Upper lobe of left lung (tissue), 6 donors: Measurements from ENCODE around the gene MRPS18C. TPM values are rescaled to one million over a fixed set of nuclear protein-coding genes. Genes with fewer than 3 reads are reported as not detected.
"Not testable (repeated sequence)": the region's sequence is repeated elsewhere in the genome, so short reads cannot be mapped to it uniquely, and the experiment has no call there.

Source experiments
- ATAC-seq, 2 donors: fragments of 200-7000 bp; cut with Tn5 transposase; one replicate each; pipeline ENCODE4 v1.9.1; 2022; ENCODE audit warnings: mild to moderate bottlenecking in 2 of 2, moderate library complexity in 2 of 2; ENCODE audit not compliant: low FRiP score in 2 of 2
- DNase-seq, 2 donors: peaks; one replicate each; pipeline ENCODE4 v3.0.0-alpha.2; 2019 to 2020
- H3K27ac ChIP-seq, 4 donors: fragments of 200-600 bp; sonication (generic); one replicate each; pipeline ENCODE4 v1.5.1; 2016 to 2019
- H3K27me3 ChIP-seq, 4 donors: fragments of 200-600 bp; sonication (generic); one replicate each; pipeline ENCODE4 v1.5.1; 2017 to 2019
- H3K36me3 ChIP-seq, 4 donors: fragments of 200-600 bp; sonication (generic); one replicate each; pipeline ENCODE4 v1.5.1; 2016 to 2019
- H3K4me1 ChIP-seq, 4 donors: fragments of 200-600 bp; sonication (generic); one replicate each; pipeline ENCODE4 v1.5.1; 2018 to 2019
- H3K4me3 ChIP-seq, 4 donors: fragments of 200-600 bp; sonication (generic); one replicate each; pipeline ENCODE4 v1.5.1; 2017 to 2019; ENCODE audit warnings: mild to moderate bottlenecking in 2 of 4, moderate library complexity in 1 of 4
- H3K9me3 ChIP-seq, 4 donors: fragments of 200-600 bp; sonication (generic); one replicate each; pipeline ENCODE4 v1.5.1; 2018 to 2019
- CTCF ChIP-seq, 6 experiments: fragments of 450-650 bp in 4 of 6; fragments of 200-600 bp in 2 of 6; sonication (generic) in 2 of 6; IDR thresholded peaks; one replicate each; pipeline ENCODE4 v1.5.1; 2016 to 2019; ENCODE audit warnings: antibody characterized with exemption in 6 of 6
- EP300 ChIP-seq, 4 donors: sonication (generic); formaldehyde crosslinking; IDR thresholded peaks; one replicate each; pipeline ENCODE4 v1.5.1; 2017; ENCODE audit warnings: antibody characterized with exemption in 4 of 4, control low read depth in 2 of 4
- POLR2A ChIP-seq, 4 donors: fragments of 450-650 bp; IDR thresholded peaks; one replicate each; pipeline ENCODE4 v1.5.1; 2016 to 2017; ENCODE audit warnings: antibody characterized with exemption in 4 of 4, mild to moderate bottlenecking in 2 of 4
- POLR2AphosphoS5 ChIP-seq, 2 donors: sonication (generic); formaldehyde crosslinking; IDR thresholded peaks; one replicate each; pipeline ENCODE4 v1.5.1; 2017; ENCODE audit warnings: antibody characterized with exemption in 2 of 2
- WGBS, 2 donors: methylation state at CpG; one replicate each; pipeline ENCODE4 v1.1.5; 2017 to 2018; 5-methylcytosine and 5-hydroxymethylcytosine counted together
- total RNA-seq, 6 donors: library from RNA; depleted of rRNA in 4 of 6; stranded (reverse); fragments of >200 nt in 4 of 6; gene quantifications; one replicate each; pipeline versions ENCODE4 v1.1.0 to v1.2.1, GENCODE V29; 2016 to 2021
- donor health status: DM: no; HTN: no; CAD: no; lungs with moderate emphysema.
- donor health status: DM: no; HTN: yes; CAD: no; lungs with severe emphysema.

The MRPS18C gene
- total RNA-seq, 6 donors from 2014 or later: 3.4 to 38.4 (median 22.8) TPM

GRCh38 chr4:83504996-83505395 lies 49.1 kb downstream of the MRPS18C start:
- Histone ChIP-seq H3K9me3 (no peaks in the 10 kb centered on the region), H3K36me3 (no peaks in the 10 kb centered on the region), H3K27me3 (no peaks in the 10 kb centered on the region), H3K4me3 (no peak overlapping the region), H3K4me1 (no peaks in the 10 kb centered on the region), H3K27ac (peak overlapping the region in 1 of 4 donors; percentile 49)
- peak in 1 of 2 donors; percentile 27 for DNase-seq
- ATAC-seq: no peak
- WGBS, 2 donors: 68 to 75% methylated on average over 10 of the region's 10 CpGs
- TF ChIP-seq CTCF (IDR thresholded peaks at IDR 0.05): no peak
- TF ChIP-seq POLR2A (IDR thresholded peaks at IDR 0.05): no peak
- no peak for TF ChIP-seq POLR2AphosphoS5 (IDR thresholded peaks at IDR 0.05)
- TF ChIP-seq EP300 (IDR thresholded peaks at IDR 0.05): no peak

GRCh38 chr4:83509156-83509585 lies 53.3 kb downstream of the MRPS18C start:
- H3K4me3 ChIP-seq, H3K4me1 ChIP-seq, H3K36me3 ChIP-seq, H3K27ac ChIP-seq, H3K9me3 ChIP-seq, H3K27me3 ChIP-seq: not testable (repeated sequence)
- peak in 1 of 2 donors; percentile 78 for DNase-seq
- 60 to 63% methylated on average over 3 of the region's 3 CpGs for WGBS, 2 donors
- ATAC-seq: peak in 1 of 2 donors; percentile 63
- peak; percentile 59 to 86 (median 78) for TF ChIP-seq CTCF (IDR thresholded peaks at IDR 0.05)

GRCh38 chr4:83510442-83510841 lies 54.6 kb downstream of the MRPS18C start:
- H3K9me3 ChIP-seq: no peaks in the 10 kb centered on the region
- H3K27me3 ChIP-seq: no peaks in the 10 kb centered on the region
- no peak for ATAC-seq
- no peak for DNase-seq
- TF ChIP-seq POLR2AphosphoS5 (IDR thresholded peaks at IDR 0.05) (no peak), EP300 (IDR thresholded peaks at IDR 0.05) (no peak), POLR2A (IDR thresholded peaks at IDR 0.05) (no peak), CTCF (IDR thresholded peaks at IDR 0.05) (no peak)
- H3K36me3 ChIP-seq: no peaks in the 10 kb centered on the region
- no peak overlapping the region for H3K27ac ChIP-seq
- H3K4me3 ChIP-seq: no peak overlapping the region
- no peaks in the 10 kb centered on the region for H3K4me1 ChIP-seq
- WGBS, 2 donors: 93 to 100% methylated on average over 3 to 4 of the region's 4 CpGs

Other genes starting within 250 kb of the MRPS18C start
- 10 to 100 TPM in 5 of 6 donors, 1 to 10 TPM in 1; 8.8 to 18.8 (median 15.1) TPM for gene COQ2, start 171.3 kb upstream of the MRPS18C start, total RNA-seq
- gene HPSE, start 121.2 kb upstream of the MRPS18C start, total RNA-seq: 1 to 10 TPM; 2.1 to 9.1 (median 5.2) TPM
- gene HELQ, start 235 bp upstream of the MRPS18C start, total RNA-seq: 10 to 100 TPM in 5 of 6 donors, 1 to 10 TPM in 1; 8.9 to 26.2 (median 14.6) TPM
- 10 to 100 TPM in 2 of 6 donors, 1 to 10 TPM in 4; 4.1 to 22.2 (median 9.1) TPM for gene ABRAXAS1, start 29.0 kb downstream of the MRPS18C start, total RNA-seq
- gene GPAT3, start 80.0 kb downstream of the MRPS18C start, total RNA-seq: 1 to 10 TPM in 5 of 6 donors, not detected in 1; 3.2 to 9.9 (median 8.4) TPM